ENCODE data around the gene TXNDC5. TPM values are rescaled to one million over a fixed set of nuclear protein-coding genes. Genes with fewer than 3 reads are reported as not detected.

TXNDC5 gene
- total RNA-seq, 3 donors from 2014 or later, result 59.1 to 122 (median 59.3) TPM

DNA sequence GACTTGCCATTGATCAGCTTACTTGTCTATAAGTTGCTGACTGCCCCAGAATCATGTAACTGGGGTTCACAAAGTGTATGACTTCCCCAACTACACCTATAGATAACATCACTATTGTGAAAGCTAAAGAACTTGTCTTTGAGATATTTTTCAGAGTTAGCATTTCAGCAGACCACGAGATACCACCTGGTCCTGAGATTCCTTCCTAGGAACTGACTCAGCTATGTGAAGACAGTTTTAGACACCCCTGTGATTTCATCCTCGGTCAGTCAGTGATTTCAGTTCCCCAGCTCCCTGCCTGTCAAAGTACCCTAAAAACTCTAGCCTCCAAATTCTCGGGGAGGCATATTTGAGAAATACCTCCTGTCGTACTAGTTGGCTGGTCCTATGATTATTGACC, 62.4 kb downstream of the TXNDC5 start:
- TF ChIP-seq, protein P1, sequence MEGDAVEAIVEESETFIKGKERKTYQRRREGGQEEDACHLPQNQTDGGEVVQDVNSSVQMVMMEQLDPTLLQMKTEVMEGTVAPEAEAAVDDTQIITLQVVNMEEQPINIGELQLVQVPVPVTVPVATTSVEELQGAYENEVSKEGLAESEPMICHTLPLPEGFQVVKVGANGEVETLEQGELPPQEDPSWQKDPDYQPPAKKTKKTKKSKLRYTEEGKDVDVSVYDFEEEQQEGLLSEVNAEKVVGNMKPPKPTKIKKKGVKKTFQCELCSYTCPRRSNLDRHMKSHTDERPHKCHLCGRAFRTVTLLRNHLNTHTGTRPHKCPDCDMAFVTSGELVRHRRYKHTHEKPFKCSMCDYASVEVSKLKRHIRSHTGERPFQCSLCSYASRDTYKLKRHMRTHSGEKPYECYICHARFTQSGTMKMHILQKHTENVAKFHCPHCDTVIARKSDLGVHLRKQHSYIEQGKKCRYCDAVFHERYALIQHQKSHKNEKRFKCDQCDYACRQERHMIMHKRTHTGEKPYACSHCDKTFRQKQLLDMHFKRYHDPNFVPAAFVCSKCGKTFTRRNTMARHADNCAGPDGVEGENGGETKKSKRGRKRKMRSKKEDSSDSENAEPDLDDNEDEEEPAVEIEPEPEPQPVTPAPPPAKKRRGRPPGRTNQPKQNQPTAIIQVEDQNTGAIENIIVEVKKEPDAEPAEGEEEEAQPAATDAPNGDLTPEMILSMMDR (IDR thresholded peaks at IDR 0.05), result no peak
- peaks cover 14% of the 10 kb centered on the region for H3K9me3 ChIP-seq
- H3K36me3 ChIP-seq (ENCODE audit: low read depth), result no peaks in the 10 kb centered on the region
- DNase-seq (no peak), ATAC-seq (no peak)
- intact Hi-C loops (cut with DNase I, micrococcal nuclease), result no loop called here
- no peaks in the 10 kb centered on the region for H3K4me1 ChIP-seq (ENCODE audit: low read depth)
- no peak overlapping the region for H3K4me3 ChIP-seq

DNA sequence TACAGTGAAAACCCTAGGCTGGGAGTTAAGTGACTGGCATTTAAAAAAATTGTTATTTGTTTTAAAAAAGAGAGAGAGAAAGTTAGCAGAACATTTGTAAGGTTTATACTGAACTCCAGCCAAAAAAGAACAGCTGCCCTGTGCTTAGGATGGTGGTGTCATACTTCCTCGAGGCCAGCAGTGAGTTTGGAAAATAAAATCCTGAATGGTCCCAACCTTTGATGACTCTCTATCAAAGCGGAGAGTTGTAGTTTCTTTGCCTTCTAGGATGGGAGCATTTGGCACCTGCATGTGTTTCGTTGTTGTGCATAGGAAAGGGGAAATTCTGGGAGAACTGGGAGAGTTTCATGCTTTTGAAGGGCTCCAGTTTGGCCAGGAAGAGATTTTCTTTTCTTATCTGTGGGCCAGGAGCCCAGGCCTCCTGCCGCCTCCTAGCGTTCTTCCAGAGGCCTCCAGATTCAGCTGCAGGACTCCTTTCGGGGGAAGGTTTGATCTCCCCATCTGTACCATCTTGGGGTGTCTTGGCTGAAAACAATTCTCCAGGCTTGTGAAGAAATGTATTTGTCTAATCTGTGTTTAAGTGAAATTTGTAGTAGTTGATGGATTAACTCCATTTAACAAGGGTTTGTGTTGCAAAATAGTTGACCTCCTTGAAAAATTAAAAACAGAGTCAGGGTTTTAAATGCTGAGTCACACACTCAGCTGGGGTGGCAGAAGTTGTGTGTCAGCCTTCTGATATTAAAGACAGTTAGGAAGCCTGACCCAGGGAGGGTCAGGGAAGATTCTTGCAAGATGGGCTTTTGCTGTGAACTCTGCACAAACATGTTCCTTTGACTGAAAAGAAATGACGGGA, 63.4 kb downstream of the TXNDC5 start:
- TF ChIP-seq, protein P1 (IDR thresholded peaks at IDR 0.05), result no peak
- no peak for DNase-seq
- Histone ChIP-seq H3K36me3 (ENCODE audit: low read depth) (no peaks in the 10 kb centered on the region), H3K9me3 (peaks cover 10% of the 10 kb centered on the region), H3K4me3 (no peak overlapping the region), H3K4me1 (ENCODE audit: low read depth) (no peaks in the 10 kb centered on the region)
- ATAC-seq, result no peak
- intact Hi-C loops (cut with DNase I, micrococcal nuclease), result no loop called here

DNA sequence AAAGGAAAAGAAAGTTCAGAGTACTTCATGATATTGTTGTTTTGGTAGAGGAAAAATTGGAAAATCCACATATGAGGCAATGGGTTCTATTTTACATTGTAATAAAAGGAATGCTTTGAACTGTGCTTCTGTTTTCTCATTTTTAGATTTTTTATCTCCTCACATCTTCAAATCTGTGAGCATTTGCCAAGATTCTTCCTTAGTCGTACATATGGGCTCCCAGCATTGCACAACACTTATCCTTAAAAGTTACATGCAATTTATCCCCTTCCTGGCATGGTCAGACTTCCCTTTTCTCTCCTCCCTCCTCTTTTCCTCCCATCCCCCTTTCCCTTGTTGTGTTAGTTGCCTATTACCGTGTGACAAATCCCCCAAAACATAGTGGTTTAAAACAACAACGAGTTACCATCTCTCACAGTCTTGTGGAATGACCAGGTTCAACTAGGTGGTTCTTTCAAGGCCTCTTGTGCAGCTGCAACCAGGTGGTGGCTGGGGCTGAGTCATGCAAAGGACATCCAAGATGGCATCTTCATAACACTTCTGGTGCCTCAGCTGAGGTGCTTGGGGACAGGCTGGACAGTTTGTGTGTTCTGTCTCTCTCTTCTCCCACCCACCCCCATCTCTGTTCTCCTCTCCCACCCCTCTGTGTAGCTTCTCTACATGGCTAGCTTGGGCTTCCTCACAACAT, 68.7 kb downstream of the TXNDC5 start:
- H3K4me1 ChIP-seq (ENCODE audit: low read depth), result no peaks in the 10 kb centered on the region
- H3K36me3 ChIP-seq (ENCODE audit: low read depth), result no peaks in the 10 kb centered on the region
- ATAC-seq (no peak), DNase-seq (no peak)
- intact Hi-C loops (cut with DNase I, micrococcal nuclease), result no loop called here
- no peak overlapping the region for H3K4me3 ChIP-seq
- H3K9me3 ChIP-seq, result no peaks in the 10 kb centered on the region
- TF ChIP-seq, protein P1 (IDR thresholded peaks at IDR 0.05), result no peak

DNA sequence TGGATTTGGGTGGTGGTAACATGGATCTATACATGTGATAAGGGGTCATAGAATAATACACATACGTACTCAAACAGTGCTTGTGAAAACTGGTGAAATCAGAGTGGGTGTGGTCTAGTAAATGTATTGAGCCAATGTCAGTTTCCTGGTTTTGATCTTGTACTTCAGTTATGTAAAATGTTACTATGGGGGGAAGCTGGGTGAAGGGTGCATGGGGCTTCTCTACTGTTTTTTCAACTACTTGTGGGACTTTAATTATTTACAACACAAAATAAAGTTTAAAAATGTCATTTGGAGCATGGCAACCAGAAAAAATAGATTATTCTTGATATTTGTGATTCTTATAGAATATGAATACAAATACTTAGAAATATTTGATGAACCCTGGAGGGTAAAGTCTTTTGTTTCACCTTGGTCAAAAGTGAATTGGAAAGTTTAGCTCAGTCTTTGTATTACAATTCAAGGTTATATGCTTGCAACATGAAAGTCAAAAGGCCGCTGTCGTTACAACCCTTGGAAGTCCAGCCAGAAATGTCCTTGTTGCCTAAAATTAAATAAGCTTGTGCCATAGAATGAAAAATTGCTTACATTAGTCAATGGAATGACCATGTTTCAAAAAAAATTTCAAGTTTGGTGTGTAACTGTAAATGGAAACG, 74.1 kb downstream of the TXNDC5 start:
- intact Hi-C loops (cut with DNase I, micrococcal nuclease), result no loop called here
- Histone ChIP-seq H3K9me3 (no peaks in the 10 kb centered on the region), H3K4me3 (no peak overlapping the region), H3K4me1 (ENCODE audit: low read depth) (peaks cover 2% of the 10 kb centered on the region), H3K36me3 (ENCODE audit: low read depth) (no peaks in the 10 kb centered on the region)
- TF ChIP-seq, protein P1 (IDR thresholded peaks at IDR 0.05), result no peak
- ATAC-seq (no peak), DNase-seq (no peak)

DNA sequence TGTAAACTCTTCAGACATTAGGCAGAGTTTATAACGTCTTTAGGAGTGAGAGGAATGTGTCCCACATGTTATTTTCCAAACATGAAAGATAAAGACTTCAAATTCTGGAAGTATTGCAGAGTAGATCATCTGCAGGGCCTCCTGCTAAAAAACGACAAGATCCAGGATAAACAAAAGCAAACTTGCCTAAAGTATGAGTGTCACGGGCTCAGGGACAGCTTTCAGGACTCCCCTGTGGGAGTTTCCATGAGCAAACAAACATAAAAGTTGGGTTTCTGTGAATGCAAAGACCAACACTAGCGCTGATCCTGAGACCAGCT, 76.9 kb downstream of the TXNDC5 start:
- intact Hi-C loops (cut with DNase I, micrococcal nuclease), result no loop called here
- no peak overlapping the region for H3K4me3 ChIP-seq
- TF ChIP-seq, protein P1 (IDR thresholded peaks at IDR 0.05), result no peak
- no peak for ATAC-seq
- H3K4me1 ChIP-seq (ENCODE audit: low read depth), result peaks cover 2% of the 10 kb centered on the region
- DNase-seq, result no peak
- no peaks in the 10 kb centered on the region for H3K9me3 ChIP-seq
- no peaks in the 10 kb centered on the region for H3K36me3 ChIP-seq (ENCODE audit: low read depth)

Data from mucosa of descending colon (tissue), 3 donors.